ENCODE measurements around the gene CENPN.

Gene CENPN

DNA sequence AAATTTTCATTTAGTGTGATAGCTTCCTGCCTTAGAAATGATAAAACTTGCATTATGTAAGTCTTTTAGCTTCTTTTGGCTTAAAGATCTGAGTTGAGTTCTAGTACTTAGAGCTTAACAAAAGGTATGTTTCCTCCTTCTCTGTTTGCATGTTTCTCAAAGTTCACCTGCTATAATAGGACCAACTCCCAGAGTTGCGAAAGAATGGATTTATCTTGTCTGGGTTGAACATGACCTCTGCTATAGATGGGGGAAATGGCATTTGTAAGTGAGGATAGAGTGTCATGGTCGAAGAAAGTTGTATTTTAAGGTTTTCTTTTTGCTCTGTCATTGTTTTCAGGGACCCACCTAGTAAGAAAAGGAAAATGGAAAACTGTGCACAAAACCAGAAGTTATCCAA lies 35.8 kb downstream of the CENPN start:
- no peaks in the 10 kb centered on the region for H3K27me3 ChIP-seq (ENCODE audit: control insufficient read depth in 2 of 2, insufficient read depth in 2 of 2, low read length in 2 of 2)
- H3K4me1 ChIP-seq (ENCODE audit: control insufficient read depth in 2 of 2, insufficient read depth in 2 of 2, low read length in 2 of 2), result peaks cover 0 to 3% of the 10 kb centered on the region in 2 donors
- no peak overlapping the region for H3K9ac ChIP-seq (ENCODE audit: low read depth in 1 of 2, low read length in 2 of 2)
- H3K9me3 ChIP-seq (ENCODE audit: control insufficient read depth in 2 of 2, low read length in 2 of 2), result no peaks in the 10 kb centered on the region
- H3K27ac ChIP-seq (ENCODE audit: low read depth in 2 of 2, low read length in 2 of 2), result no peak overlapping the region
- peaks cover 34 to 49% of the 10 kb centered on the region in 2 donors for H3K36me3 ChIP-seq (ENCODE audit: control insufficient read depth in 2 of 2, insufficient read depth in 2 of 2, low read length in 2 of 2)
- no peak overlapping the region for H3K4me3 ChIP-seq (ENCODE audit: low read length in 2 of 2)

- H3K36me3 ChIP-seq (ENCODE audit: control insufficient read depth in 2 of 2, insufficient read depth in 2 of 2, low read length in 2 of 2), result no peaks in the 10 kb centered on the region
- no peak overlapping the region for H3K4me3 ChIP-seq (ENCODE audit: low read length in 2 of 2)
- no peak overlapping the region for H3K27ac ChIP-seq (ENCODE audit: low read depth in 2 of 2, low read length in 2 of 2)
- H3K27me3 ChIP-seq (ENCODE audit: control insufficient read depth in 2 of 2, insufficient read depth in 2 of 2, low read length in 2 of 2), result no peaks in the 10 kb centered on the region
- no peaks in the 10 kb centered on the region for H3K9me3 ChIP-seq (ENCODE audit: control insufficient read depth in 2 of 2, low read length in 2 of 2)
- H3K9ac ChIP-seq (ENCODE audit: low read depth in 1 of 2, low read length in 2 of 2), result no peak overlapping the region
- no peaks in the 10 kb centered on the region for H3K4me1 ChIP-seq (ENCODE audit: control insufficient read depth in 2 of 2, insufficient read depth in 2 of 2, low read length in 2 of 2)
Measured at GRCh38 chr16:81053761-81054160, 46.7 kb downstream of the CENPN start.

DNA sequence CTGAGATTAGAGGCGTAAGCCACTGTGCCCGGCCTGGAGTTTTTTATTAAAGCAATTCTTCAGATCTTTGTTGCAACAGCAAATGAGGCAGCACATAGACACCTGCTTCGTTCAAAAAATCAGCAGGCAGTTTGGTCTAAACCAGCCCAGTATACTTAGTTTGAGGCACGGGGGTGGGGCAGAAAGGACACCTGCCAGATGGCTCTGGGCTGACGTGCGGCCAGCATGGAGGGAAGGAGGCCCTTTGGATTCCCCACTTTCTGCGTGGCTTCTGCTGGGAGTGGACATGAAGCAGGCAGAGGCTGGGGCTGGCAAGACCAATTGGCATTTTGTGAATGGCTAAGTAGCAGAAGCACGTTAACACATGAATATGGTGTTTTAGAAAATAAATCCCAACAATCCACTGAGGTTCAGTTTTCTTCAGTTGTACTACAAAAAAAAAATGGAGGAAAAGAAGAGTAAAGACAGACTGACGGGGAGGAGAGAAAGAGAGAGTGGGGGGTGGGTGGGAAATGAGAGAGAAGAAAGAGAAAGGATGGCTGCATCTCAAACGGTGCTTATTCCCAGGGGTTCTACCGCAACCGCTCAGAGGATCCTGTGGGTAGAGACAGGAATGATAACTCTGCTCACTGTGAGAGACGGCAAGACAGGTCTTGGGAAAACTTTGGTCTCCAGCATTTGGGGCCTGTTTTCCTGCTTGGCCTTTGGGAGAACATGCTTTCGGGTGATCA lies 53.7 kb downstream of the CENPN start:
- Histone ChIP-seq H3K36me3 (ENCODE audit: control insufficient read depth in 2 of 2, insufficient read depth in 2 of 2, low read length in 2 of 2) (no peaks in the 10 kb centered on the region), H3K4me3 (ENCODE audit: low read length in 2 of 2) (no peak overlapping the region), H3K27me3 (ENCODE audit: control insufficient read depth in 2 of 2, insufficient read depth in 2 of 2, low read length in 2 of 2) (no peaks in the 10 kb centered on the region), H3K9me3 (ENCODE audit: control insufficient read depth in 2 of 2, low read length in 2 of 2) (no peaks in the 10 kb centered on the region), H3K9ac (ENCODE audit: low read depth in 1 of 2, low read length in 2 of 2) (no peak overlapping the region), H3K27ac (ENCODE audit: low read depth in 2 of 2, low read length in 2 of 2) (no peak overlapping the region), H3K4me1 (ENCODE audit: control insufficient read depth in 2 of 2, insufficient read depth in 2 of 2, low read length in 2 of 2) (no peaks in the 10 kb centered on the region)

DNA sequence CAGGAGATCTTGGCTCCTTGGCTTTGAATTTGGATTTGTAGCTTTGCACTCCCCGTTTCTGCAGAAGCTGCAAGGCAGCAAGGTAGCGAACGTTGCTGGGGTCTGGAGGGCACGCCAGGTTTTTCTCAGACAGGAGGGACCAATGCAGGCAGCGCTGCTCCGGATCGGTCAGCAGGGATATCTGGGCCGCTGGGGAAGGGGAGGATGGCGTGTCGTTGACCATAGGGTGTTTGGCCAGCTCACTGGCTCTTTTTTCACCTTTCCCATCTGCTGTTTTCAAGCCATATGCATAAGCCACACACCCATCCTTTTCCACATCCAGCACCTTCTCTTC lies 54.3 kb downstream of the CENPN start:
- H3K27ac ChIP-seq (ENCODE audit: low read depth in 2 of 2, low read length in 2 of 2), result no peak overlapping the region
- H3K27me3 ChIP-seq (ENCODE audit: control insufficient read depth in 2 of 2, insufficient read depth in 2 of 2, low read length in 2 of 2), result no peaks in the 10 kb centered on the region
- H3K9me3 ChIP-seq (ENCODE audit: control insufficient read depth in 2 of 2, low read length in 2 of 2), result no peaks in the 10 kb centered on the region
- no peaks in the 10 kb centered on the region for H3K4me1 ChIP-seq (ENCODE audit: control insufficient read depth in 2 of 2, insufficient read depth in 2 of 2, low read length in 2 of 2)
- no peak overlapping the region for H3K9ac ChIP-seq (ENCODE audit: low read depth in 1 of 2, low read length in 2 of 2)
- no peaks in the 10 kb centered on the region for H3K36me3 ChIP-seq (ENCODE audit: control insufficient read depth in 2 of 2, insufficient read depth in 2 of 2, low read length in 2 of 2)
- no peak overlapping the region for H3K4me3 ChIP-seq (ENCODE audit: low read length in 2 of 2)

GRCh38 chr16:81061871-81062608 lies 55.0 kb downstream of the CENPN start:
- H3K9ac ChIP-seq (ENCODE audit: low read depth in 1 of 2, low read length in 2 of 2), result no peak overlapping the region
- no peak overlapping the region for H3K27ac ChIP-seq (ENCODE audit: low read depth in 2 of 2, low read length in 2 of 2)
- no peak overlapping the region for H3K4me3 ChIP-seq (ENCODE audit: low read length in 2 of 2)
- no peaks in the 10 kb centered on the region for H3K4me1 ChIP-seq (ENCODE audit: control insufficient read depth in 2 of 2, insufficient read depth in 2 of 2, low read length in 2 of 2)
- no peaks in the 10 kb centered on the region for H3K9me3 ChIP-seq (ENCODE audit: control insufficient read depth in 2 of 2, low read length in 2 of 2)
- no peaks in the 10 kb centered on the region for H3K27me3 ChIP-seq (ENCODE audit: control insufficient read depth in 2 of 2, insufficient read depth in 2 of 2, low read length in 2 of 2)
- H3K36me3 ChIP-seq (ENCODE audit: control insufficient read depth in 2 of 2, insufficient read depth in 2 of 2, low read length in 2 of 2), result no peaks in the 10 kb centered on the region

DNA sequence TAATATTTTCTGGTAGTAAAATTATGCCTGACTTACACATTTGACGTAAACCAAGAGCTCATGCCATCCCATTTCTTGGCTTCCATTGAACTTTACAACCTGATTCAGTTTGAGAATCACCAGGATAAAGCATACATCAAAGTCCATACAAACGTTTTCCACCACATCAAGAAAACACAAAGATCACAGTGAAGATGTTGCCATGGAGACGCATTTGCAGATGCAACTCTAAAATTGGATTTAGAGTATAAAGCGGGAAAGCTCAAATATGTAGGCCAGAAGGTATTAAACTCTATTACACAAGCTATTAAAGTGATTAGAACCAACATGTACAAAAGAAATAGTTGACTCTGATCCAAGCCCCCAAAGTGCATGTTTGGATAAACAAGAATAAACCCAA lies 59.7 kb downstream of the CENPN start:
- Histone ChIP-seq H3K9me3 (ENCODE audit: control insufficient read depth in 2 of 2, low read length in 2 of 2) (no peaks in the 10 kb centered on the region), H3K4me1 (ENCODE audit: control insufficient read depth in 2 of 2, insufficient read depth in 2 of 2, low read length in 2 of 2) (no peaks in the 10 kb centered on the region), H3K9ac (ENCODE audit: low read depth in 1 of 2, low read length in 2 of 2) (no peak overlapping the region), H3K27ac (ENCODE audit: low read depth in 2 of 2, low read length in 2 of 2) (no peak overlapping the region), H3K4me3 (ENCODE audit: low read length in 2 of 2) (no peak overlapping the region), H3K36me3 (ENCODE audit: control insufficient read depth in 2 of 2, insufficient read depth in 2 of 2, low read length in 2 of 2) (no peaks in the 10 kb centered on the region), H3K27me3 (ENCODE audit: control insufficient read depth in 2 of 2, insufficient read depth in 2 of 2, low read length in 2 of 2) (no peaks in the 10 kb centered on the region)

GRCh38 chr16:81067166-81067565 lies 60.2 kb downstream of the CENPN start:
- Histone ChIP-seq H3K27ac (ENCODE audit: low read depth in 2 of 2, low read length in 2 of 2) (no peak overlapping the region), H3K4me1 (ENCODE audit: control insufficient read depth in 2 of 2, insufficient read depth in 2 of 2, low read length in 2 of 2) (no peaks in the 10 kb centered on the region), H3K27me3 (ENCODE audit: control insufficient read depth in 2 of 2, insufficient read depth in 2 of 2, low read length in 2 of 2) (no peaks in the 10 kb centered on the region), H3K36me3 (ENCODE audit: control insufficient read depth in 2 of 2, insufficient read depth in 2 of 2, low read length in 2 of 2) (no peaks in the 10 kb centered on the region), H3K9ac (ENCODE audit: low read depth in 1 of 2, low read length in 2 of 2) (no peak overlapping the region), H3K9me3 (ENCODE audit: control insufficient read depth in 2 of 2, low read length in 2 of 2) (no peaks in the 10 kb centered on the region), H3K4me3 (ENCODE audit: low read length in 2 of 2) (no peak overlapping the region)

DNA sequence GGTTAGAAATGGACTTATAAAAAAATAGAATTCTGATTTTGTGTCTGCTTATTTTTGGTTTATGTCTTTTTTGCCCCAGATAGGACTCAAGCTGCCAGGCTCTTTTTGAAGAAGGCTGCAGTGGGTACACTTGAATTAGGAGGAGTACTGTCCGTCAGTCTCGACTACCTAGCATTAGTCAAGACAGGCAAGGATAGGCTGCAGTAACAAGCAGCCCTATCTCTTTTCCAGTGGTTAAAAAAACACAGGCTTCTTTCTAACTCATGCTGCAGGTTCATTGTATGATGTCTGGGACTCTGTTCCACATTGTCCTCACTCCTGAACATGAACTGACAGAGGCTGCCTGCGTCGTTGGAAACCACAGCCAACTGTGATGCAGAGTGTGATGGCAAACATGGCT lies 62.0 kb downstream of the CENPN start:
- no peaks in the 10 kb centered on the region for H3K9me3 ChIP-seq (ENCODE audit: control insufficient read depth in 2 of 2, low read length in 2 of 2)
- no peak overlapping the region for H3K9ac ChIP-seq (ENCODE audit: low read depth in 1 of 2, low read length in 2 of 2)
- no peak overlapping the region for H3K27ac ChIP-seq (ENCODE audit: low read depth in 2 of 2, low read length in 2 of 2)
- no peaks in the 10 kb centered on the region for H3K27me3 ChIP-seq (ENCODE audit: control insufficient read depth in 2 of 2, insufficient read depth in 2 of 2, low read length in 2 of 2)
- H3K36me3 ChIP-seq (ENCODE audit: control insufficient read depth in 2 of 2, insufficient read depth in 2 of 2, low read length in 2 of 2), result no peaks in the 10 kb centered on the region
- H3K4me3 ChIP-seq (ENCODE audit: low read length in 2 of 2), result no peak overlapping the region
- H3K4me1 ChIP-seq (ENCODE audit: control insufficient read depth in 2 of 2, insufficient read depth in 2 of 2, low read length in 2 of 2), result no peaks in the 10 kb centered on the region

GRCh38 chr16:81070979-81071378 lies 64.0 kb downstream of the CENPN start:
- H3K9ac ChIP-seq (ENCODE audit: low read depth in 1 of 2, low read length in 2 of 2), result no peak overlapping the region
- no peaks in the 10 kb centered on the region for H3K4me1 ChIP-seq (ENCODE audit: control insufficient read depth in 2 of 2, insufficient read depth in 2 of 2, low read length in 2 of 2)
- no peaks in the 10 kb centered on the region for H3K36me3 ChIP-seq (ENCODE audit: control insufficient read depth in 2 of 2, insufficient read depth in 2 of 2, low read length in 2 of 2)
- H3K9me3 ChIP-seq (ENCODE audit: control insufficient read depth in 2 of 2, low read length in 2 of 2), result no peaks in the 10 kb centered on the region
- no peak overlapping the region for H3K27ac ChIP-seq (ENCODE audit: low read depth in 2 of 2, low read length in 2 of 2)
- no peaks in the 10 kb centered on the region for H3K27me3 ChIP-seq (ENCODE audit: control insufficient read depth in 2 of 2, insufficient read depth in 2 of 2, low read length in 2 of 2)
- no peak overlapping the region for H3K4me3 ChIP-seq (ENCODE audit: low read length in 2 of 2)

DNA sequence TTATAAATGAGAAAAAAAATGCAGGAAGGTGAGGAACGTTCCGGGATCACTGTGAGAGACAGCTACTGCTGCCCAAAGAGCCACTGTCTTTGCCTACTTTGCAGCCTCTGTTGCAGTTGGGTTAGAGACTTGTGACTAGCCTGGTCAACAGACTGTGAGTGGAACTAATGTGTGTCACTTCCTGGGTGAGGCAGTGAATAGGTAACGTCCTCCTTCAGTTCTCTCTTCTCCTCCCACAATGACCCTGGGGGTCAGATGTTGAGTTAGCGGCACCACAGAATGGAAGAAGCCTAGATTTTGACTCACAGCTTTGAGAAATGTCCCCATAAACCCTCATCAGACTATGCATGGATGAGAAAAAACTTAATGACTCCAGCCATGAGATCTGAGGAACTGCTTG lies 64.8 kb downstream of the CENPN start:
- no peaks in the 10 kb centered on the region for H3K27me3 ChIP-seq (ENCODE audit: control insufficient read depth in 2 of 2, insufficient read depth in 2 of 2, low read length in 2 of 2)

More for the DNA sequence above, 64.8 kb downstream of the CENPN start:
- Histone ChIP-seq H3K4me3 (ENCODE audit: low read length in 2 of 2) (no peak overlapping the region), H3K9me3 (ENCODE audit: control insufficient read depth in 2 of 2, low read length in 2 of 2) (no peaks in the 10 kb centered on the region), H3K9ac (ENCODE audit: low read depth in 1 of 2, low read length in 2 of 2) (no peak overlapping the region), H3K36me3 (ENCODE audit: control insufficient read depth in 2 of 2, insufficient read depth in 2 of 2, low read length in 2 of 2) (no peaks in the 10 kb centered on the region), H3K4me1 (ENCODE audit: control insufficient read depth in 2 of 2, insufficient read depth in 2 of 2, low read length in 2 of 2) (peaks cover 2% of the 10 kb centered on the region in 2 donors), H3K27ac (ENCODE audit: low read depth in 2 of 2, low read length in 2 of 2) (no peak overlapping the region)

Measured in mucosa of rectum (tissue), 2 donors.